Measurements from ENCODE around the gene TRIP12. TPM values are rescaled to one million over a fixed set of nuclear protein-coding genes. Genes with fewer than 3 reads are reported as not detected.
"Not testable (repeated sequence)": the region's sequence is repeated elsewhere in the genome, so short reads cannot be mapped to it uniquely, and the experiment has no call there.

TRIP12 gene
- total and polyA plus RNA-seq, 12 donors, result 15.6 to 247 (median 198) TPM

- no peak overlapping the region for H3K4me3 ChIP-seq
- ATAC-seq (peak; percentile 50 to 91 (median 85)), DNase-seq (peak in 1 of 2 donors; percentile 48)
- 14 to 27% methylated on average over 3 of the region's 3 CpGs for WGBS, 2 donors
- no peaks in the 10 kb centered on the region for H3K27me3 ChIP-seq
- H3K4me1 ChIP-seq, result peaks cover 0 to 60% (median 41%) of the 10 kb centered on the region in 9 donors
- H3K36me3 ChIP-seq, result peaks cover 0 to 54% (median 0%) of the 10 kb centered on the region in 9 donors
- H3K27ac ChIP-seq, result peak overlapping the region in 5 of 10 donors; percentile 3 to 60 (median 27)
- TF ChIP-seq CTCF (IDR thresholded peaks at IDR 0.05), result no peak
- intact Hi-C loops (cut with DNase I), result no loop called here
- no peaks in the 10 kb centered on the region for H3K9me3 ChIP-seq
Observed at GRCh38 chr2:229852565-229852964, 69.2 kb downstream of the TRIP12 start.

GRCh38 chr2:229851870-229852269 is 69.9 kb downstream of the TRIP12 start:
- intact Hi-C loops (cut with DNase I), result no loop called here
- TF ChIP-seq CTCF (IDR thresholded peaks at IDR 0.05), result no peak
- no peaks in the 10 kb centered on the region for H3K27me3 ChIP-seq
- DNase-seq, result no peak
- no peaks in the 10 kb centered on the region for H3K9me3 ChIP-seq
- ATAC-seq, result no peak
- no peak overlapping the region for H3K4me3 ChIP-seq
- peaks cover 0 to 67% (median 46%) of the 10 kb centered on the region in 9 donors for H3K4me1 ChIP-seq
- H3K27ac ChIP-seq, result peak overlapping the region in 3 of 10 donors; percentile 3 to 60 (median 27)
- peaks cover 0 to 54% (median 0%) of the 10 kb centered on the region in 9 donors for H3K36me3 ChIP-seq
- 84 to 87% methylated on average over 5 of the region's 5 CpGs for WGBS, 2 donors

- H3K9me3 ChIP-seq; H3K27me3 ChIP-seq; H3K4me3 ChIP-seq; DNase-seq; ATAC-seq; intact Hi-C loops (cut with DNase I); H3K27ac ChIP-seq: not testable (repeated sequence)
- WGBS, 2 donors, result 98% methylated on average over 43 to 44 of the region's 44 CpGs
- peaks cover 0 to 64% (median 40%) of the 10 kb centered on the region in 9 donors for H3K4me1 ChIP-seq
- H3K36me3 ChIP-seq, result peaks cover 0 to 52% (median 0%) of the 10 kb centered on the region in 9 donors
Observed at GRCh38 chr2:229850355-229851275, 71.2 kb downstream of the TRIP12 start.

GRCh38 chr2:229849073-229849472 is 72.7 kb downstream of the TRIP12 start:
- no peaks in the 10 kb centered on the region for H3K9me3 ChIP-seq
- WGBS, 2 donors, result 73 to 75% methylated on average over 3 of the region's 3 CpGs
- no peaks in the 10 kb centered on the region for H3K27me3 ChIP-seq
- no peak overlapping the region for H3K4me3 ChIP-seq
- intact Hi-C loops (cut with DNase I), result no loop called here
- H3K27ac ChIP-seq, result no peak overlapping the region
- no peak for TF ChIP-seq CTCF (IDR thresholded peaks at IDR 0.05)
- no peak for ATAC-seq
- peaks cover 0 to 51% (median 0%) of the 10 kb centered on the region in 9 donors for H3K36me3 ChIP-seq
- H3K4me1 ChIP-seq, result peaks cover 0 to 63% (median 40%) of the 10 kb centered on the region in 9 donors
- DNase-seq, result no peak
